Measurements from ENCODE around the gene FOLR2. TPM values are rescaled to one million over a fixed set of nuclear protein-coding genes. Genes with fewer than 3 reads are reported as not detected.

FOLR2 gene
- total RNA-seq, 1 experiment from 2014 or later = not detected

GRCh38 chr11:72226701-72227100 lies 10.1 kb downstream of the FOLR2 start (continued):
- TF ChIP-seq ZBTB33 (IDR thresholded peaks at IDR 0.05; ENCODE audit: extremely low read depth, insufficient replicate concordance, low read length) (no peak), FOSL1 (IDR thresholded peaks at IDR 0.05; ENCODE audit: low read depth) (no peak), POLR2A (IDR thresholded peaks at IDR 0.05; ENCODE audit: borderline replicate concordance, extremely low read depth, insufficient read depth, insufficient read length) (no peak), ZNF274 (IDR thresholded peaks at IDR 0.05; ENCODE audit: low read depth, low read length) (no peak), ATF3 (IDR thresholded peaks at IDR 0.05) (no peak), CBX3 (IDR thresholded peaks at IDR 0.05; ENCODE audit: low read depth) (no peak), ZFX (IDR thresholded peaks at IDR 0.05) (no peak)

- Histone ChIP-seq H3K4me2 (ENCODE audit: low read length) (no peak overlapping the region), H3K9me2 (ENCODE audit: insufficient read depth) (no peaks in the 10 kb centered on the region), H3K9ac (ENCODE audit: low read length) (no peak overlapping the region), H4K20me1 (ENCODE audit: insufficient read depth) (no peaks in the 10 kb centered on the region), H3K9me3 (ENCODE audit: control insufficient read depth in 1 of 2, insufficient read depth in 1 of 2, low read depth in 1 of 2, low read length in 2 of 2) (no peaks in the 10 kb centered on the region), H3K4me3 (replicated peaks in 1 of 2; ENCODE audit: low read depth in 1 of 2, low read length in 2 of 2) (no peak overlapping the region), H3K36me3 (ENCODE audit: control insufficient read depth in 1 of 2, insufficient read depth in 2 of 2, low read length in 2 of 2) (peaks cover 9 to 20% of the 10 kb centered on the region in 2 experiments; a peak in 3 of 4 replicates), H3K27ac (ENCODE audit: low read depth, low read length) (no peak overlapping the region), H3K4me1 (ENCODE audit: control insufficient read depth in 1 of 2, insufficient read depth in 2 of 2, low read length in 2 of 2) (peaks cover 10 to 25% of the 10 kb centered on the region in 2 experiments), H3K79me2 (ENCODE audit: insufficient read depth, low read length) (peaks cover 10% of the 10 kb centered on the region; the same call in 1 of the 2 replicates), H2AFZ (ENCODE audit: low read depth, low read length, poor library complexity, severe bottlenecking) (no peak overlapping the region), H3K27me3 (ENCODE audit: insufficient read depth, low read length) (no peaks in the 10 kb centered on the region)
- ChIA-PET RAD21 (ENCODE audit: low non-redundant PET in 1 of 2, low total read pairs in 2 of 2, uncharacterized antibody in 2 of 2, unreplicated experiment in 2 of 2) (no interaction called here), CTCF (interaction anchor here (1.0 to 1.4 kb wide), 4 partner anchors 10 to 204 kb away, joined by 3 to 5 read pairs (median 4); no protein-coding TSS in a partner anchor), POLR2A (no interaction called here)
- BruUV-seq (replicated peaks) = no TSS peak
- DNase-seq (ENCODE audit: low read depth, low spot score) (no peak), ATAC-seq (no peak)
- TF ChIP-seq EZH2 (IDR thresholded peaks at IDR 0.05) = no peak
- intact Hi-C loops (cut with micrococcal nuclease) = loop anchor here (10.0 kb wide), 1 partner anchor 207 kb away; the partner anchor contains the start of gene CLPB
These were observed 11.0 kb downstream of the FOLR2 start for GRCh38 chr11:72227316-72228228.
